Stimulated activated naive CD4-positive, alpha-beta T cell (primary cell): ENCODE results near the gene ADAM22.
A peak's percentile ranks its signal among the peaks of the same experiment; 100 is the strongest.

Experiments used
- DNase-seq, 6 experiments: peaks; one replicate each; lab custom pipeline; 2025; lab: John Stamatoyannopoulos, UW

Gene ADAM22

DNA sequence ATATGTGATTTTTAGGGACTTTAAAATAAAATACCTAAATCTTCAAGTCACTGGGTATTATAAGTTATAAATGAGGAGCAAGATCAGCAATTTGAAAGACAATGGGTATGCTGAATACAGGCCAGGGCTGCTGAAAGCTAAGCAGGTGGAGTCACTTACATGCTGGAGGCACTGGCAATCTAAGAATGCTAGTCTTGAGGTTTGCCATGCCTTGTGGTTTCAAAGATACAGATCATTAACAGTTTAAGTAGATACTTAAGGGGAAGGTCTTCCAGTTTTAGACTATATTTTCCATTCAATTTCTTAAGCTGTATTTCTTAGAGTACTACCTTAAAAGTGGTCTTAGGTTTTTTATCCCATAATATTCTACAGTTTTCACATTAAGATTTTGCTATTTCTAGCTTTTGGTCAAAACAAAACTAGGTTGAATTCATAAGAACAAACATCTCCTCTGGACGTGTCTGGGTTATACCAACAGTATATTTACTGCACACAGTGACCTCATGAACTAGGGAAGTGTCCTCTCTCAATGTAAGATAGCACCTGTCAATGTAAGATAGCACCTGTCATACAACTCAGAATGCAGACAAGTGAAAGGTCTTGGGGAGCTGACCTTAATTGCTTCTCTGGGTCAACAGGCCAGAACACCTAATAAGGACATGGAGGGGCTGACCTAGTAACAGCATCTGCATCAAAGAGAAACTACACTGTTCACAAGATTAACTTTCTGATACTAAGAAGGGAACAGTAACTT is 283.8 kb downstream of the ADAM22 start:
- peak in 2 of 6 experiments; percentile 3 to 11 for DNase-seq

DNA sequence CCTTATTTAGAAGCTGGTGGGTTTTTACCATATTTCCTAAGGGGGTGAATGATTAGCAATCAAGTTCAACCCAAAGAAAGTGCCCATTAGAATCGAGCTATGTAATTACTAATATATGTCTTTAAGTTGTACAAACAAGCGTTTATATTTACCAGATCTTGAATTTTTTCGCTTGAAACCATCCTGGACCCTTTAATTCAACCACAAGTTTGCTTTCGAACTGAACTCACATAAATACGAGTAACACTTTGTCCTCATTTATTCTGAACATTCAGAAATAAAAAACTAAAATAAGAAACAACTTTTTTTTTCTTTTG is 284.3 kb downstream of the ADAM22 start:
- DNase-seq, result no peak

DNA sequence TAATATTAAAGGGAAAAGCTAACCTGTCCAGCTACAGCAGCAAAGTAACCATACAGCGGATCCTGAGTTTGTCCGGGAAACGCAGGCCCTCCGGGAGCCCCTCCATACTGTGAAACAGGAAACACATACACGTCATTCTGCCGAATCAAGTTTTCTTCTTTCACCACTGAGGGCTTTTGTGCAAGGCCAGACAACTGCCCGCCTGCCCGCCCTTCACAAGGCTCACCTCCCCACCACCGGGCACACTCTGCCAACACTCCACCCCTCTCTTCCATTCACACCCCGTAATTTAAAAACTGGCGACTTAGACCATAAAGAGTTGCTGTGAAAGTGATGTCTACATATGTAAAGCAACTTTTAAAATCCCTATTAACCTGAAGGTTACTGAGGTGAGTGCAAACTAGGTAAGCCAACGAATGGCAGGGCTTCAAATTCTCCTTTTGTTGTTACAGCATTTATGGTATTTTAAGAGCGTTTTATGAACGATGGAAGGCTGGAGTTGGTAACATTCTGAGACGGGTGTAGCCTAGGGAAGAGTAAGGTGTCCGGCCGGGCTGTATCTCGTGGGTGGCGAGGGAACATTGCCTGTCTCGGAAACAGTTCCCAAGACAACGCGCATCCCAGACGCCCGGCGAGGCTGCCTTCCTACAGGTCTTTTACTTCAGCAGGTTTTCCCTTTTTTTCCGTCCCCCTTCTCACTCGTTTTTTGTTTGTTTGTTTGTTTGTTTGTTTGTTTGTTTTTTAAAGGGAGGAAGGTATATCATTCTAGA is 285.0 kb downstream of the ADAM22 start:
- peak in 5 of 6 experiments; percentile 3 to 37 (median 4) for DNase-seq

DNA sequence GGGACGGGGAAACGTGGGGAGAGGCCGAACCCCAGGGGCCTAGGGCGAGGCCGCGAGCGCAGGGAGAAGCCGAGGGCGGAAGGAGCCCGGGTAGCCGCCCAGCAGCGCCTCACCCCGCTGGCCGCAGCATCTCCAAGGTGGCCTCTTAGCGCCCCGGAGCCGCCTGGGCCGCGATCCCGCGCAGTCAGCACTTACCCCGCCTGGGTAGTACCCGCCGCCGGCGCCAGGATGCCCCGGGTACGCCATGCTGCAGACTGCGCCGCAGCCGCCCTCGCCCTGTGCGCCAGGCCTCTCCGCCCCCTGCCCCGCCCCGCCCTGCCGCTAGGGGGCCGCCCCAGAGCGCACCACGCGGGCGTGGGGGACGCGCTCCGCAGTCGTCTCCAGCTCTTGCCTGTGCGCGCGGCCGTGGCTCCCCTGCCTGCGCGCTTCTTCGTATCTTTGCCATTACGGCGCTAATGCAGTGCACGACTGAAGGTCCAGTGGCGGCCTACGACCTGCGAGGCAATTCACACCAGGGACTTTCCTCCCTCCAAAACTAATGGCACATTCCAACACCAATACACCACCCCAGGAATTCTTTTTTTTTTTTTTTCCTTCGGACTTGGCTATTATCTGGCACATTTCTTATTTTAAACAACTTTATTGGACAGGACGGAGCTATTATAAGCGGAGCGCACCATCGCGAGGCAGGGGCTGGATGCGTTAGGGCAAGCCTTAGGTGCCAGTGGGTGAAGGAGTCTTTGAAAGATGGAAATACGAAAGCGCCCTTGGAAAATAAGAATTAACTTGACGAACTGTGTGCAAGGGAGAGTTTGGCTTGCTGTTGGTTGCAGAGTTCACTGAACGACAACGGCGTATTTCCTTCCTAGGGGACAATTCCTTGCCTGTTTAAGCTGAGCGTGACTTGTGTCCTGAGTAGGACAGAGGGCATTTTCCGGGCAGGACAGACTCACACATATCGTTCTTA is 286.0 kb downstream of the ADAM22 start, which contains the start of gene SRI:
Gene SRI (minus strand): TSS at position 258 of the 967 bp plus-strand sequence. CDS start 12 bp downstream, at position 246.
- DNase-seq, result peak; percentile 80 to 92 (median 87)

DNA sequence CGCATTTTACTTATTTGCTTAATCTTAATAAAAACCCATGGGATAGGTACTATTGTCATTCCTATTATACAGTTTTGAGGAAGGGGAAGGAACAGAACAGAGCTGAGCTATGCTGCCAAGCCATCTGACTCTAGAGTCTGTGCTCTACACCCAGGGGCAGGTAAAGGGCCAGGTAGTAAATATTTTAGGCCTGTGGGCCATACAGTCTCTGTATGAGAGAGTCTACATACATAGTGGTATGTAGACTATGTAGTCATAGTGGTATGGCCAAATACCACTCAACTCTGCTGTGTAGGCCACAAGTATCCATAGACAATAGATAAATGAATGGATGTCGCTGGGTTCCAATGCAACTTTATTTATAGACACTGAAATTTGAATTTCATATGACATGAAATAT is 289.2 kb downstream of the ADAM22 start:
- DNase-seq, result no peak

DNA sequence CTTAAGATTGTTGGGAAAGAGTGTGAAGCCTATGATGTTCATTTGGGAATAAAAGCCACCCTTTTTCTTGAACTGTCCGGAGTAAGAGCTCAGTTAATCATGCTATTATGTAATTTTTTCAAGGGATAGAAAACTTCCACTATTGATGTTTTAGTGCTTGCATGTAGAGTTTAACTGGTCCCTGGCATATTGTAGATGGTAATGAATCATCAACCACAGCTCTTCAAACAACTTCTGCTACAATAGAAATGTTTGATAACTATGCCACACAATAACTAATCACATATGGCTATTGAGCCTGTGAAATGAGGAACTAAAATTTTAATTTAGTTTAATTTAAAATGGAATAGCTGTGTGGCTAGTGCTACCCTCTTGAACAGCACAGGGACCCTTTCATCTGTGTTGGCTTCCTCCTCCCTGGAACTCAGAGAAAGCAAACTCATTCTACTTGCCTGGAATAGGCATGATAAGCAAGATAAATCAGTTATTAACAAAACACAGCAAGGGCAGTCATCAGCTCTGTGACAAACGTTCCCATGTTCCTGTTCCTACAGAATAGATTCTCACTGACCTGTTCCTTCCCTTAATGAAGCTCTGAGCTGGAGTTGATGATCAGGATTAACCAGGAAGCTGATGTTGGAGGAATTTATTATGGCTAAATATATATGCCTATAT is 290.7 kb downstream of the ADAM22 start:
- DNase-seq, result no peak

DNA sequence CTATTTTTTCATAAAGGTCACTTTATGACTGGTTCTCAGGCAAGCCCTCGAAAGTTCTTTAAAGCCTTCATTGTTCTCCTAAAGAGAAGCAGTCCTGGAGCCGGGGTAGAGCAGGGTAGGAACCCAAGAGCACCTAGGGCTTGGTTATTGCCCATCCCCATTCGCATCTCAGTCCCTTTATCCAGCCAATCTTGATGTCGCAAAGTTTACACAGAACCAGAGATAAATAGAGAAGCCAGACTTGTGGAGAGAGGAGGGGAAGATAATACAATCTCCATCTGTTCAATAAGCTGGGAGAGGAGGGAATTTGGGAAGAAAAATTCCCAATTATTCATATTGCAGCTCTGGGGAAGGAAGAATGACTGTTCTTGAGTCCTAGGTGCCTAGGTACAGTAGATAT is 292.1 kb downstream of the ADAM22 start:
- no peak for DNase-seq

DNA sequence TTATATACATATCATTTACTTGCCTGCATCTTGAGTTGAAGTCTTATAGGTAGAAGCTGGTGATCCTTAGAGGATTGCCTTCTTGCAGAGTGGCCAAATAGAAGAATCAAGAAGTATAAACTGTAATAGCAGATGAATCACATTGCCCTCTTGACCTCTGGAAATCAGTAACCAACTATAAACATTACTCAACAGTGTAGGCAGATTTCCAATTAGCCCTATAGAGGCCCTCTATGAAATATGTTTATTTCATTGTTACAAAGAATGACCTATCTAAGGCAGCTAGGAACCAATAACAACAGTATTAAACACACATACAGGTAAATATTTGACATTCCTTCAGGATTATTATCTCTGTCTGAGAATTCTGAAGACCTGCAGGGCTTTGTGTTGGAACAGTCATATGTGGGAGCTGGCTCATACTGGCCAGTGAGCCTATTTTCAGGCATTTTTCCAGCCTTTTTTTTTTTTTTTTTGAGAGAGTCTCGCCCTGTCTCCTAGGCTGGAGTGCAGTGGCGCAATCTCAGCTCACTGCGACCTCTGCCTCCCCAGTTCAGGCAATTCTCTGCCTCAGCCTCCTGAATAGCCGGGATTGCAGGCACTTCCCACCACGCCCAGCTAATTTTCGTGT is 292.9 kb downstream of the ADAM22 start:
- DNase-seq, result no peak

DNA sequence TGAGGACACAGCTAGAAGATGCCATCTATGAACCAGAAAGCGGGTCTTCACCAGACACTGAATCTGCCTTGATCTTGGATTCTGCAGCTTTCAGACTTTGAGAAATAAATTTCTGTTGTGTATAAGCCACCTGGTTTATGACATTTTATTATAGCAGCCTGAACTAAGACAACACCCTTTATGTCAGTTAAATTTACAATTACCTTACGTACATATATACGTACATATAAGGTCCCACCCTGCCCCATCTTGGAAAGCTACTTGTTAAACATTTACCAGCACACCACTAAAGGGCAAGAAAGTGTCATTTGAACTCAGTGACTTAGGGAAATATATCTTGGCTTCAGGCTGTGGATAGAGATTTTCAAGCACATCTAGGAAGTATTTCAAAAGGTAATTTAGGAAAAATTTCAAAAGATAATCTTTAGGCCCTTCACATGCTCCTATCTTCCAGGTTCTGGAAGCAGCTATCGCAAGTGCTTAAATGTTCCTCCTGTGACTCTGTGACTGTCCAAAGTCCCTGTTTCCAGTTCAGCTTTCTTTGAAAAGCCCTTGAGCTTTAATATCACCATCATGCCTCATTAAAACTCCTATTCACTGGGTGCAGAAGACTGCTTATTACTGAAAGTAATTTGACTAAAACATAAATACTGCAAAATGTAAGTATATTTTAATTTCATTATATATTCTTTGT is 295.4 kb downstream of the ADAM22 start:
- no peak for DNase-seq

DNA sequence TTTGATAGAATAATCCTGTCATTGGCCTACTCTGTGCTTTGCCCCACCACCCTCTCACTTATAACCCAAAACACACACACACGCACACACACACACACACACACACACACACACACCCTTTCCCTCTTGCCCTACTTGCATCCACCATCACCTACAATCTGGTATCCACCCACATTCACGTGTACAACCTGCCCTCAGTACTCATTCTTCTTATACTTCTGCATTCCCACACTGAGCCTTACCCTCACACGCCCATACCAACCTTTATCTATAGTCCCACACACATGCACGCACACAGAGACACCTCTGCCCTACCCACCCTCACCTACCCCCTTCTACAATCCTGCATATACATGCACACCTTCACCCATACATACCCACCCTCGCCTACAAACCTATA is 296.6 kb downstream of the ADAM22 start:
- no peak for DNase-seq

DNA sequence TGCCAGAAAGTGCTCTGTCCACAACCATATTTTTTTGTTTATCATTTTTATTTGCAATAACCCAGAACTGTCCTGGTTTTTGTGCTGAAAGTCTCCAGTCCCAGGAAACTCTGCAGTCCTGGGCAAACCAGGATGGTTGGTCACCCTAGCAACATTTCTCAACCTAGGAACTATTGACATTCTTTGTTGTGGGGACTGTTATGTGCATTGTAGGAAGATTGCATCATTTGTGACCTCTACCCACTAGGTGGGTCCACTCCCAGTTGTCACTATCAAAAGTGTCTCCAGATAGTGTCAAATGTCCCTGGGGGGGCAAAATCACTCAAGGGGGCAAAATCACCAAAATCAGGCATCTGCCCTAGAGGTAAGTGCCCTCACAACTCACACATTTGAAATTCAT is 299.8 kb downstream of the ADAM22 start:
- no peak for DNase-seq

DNA sequence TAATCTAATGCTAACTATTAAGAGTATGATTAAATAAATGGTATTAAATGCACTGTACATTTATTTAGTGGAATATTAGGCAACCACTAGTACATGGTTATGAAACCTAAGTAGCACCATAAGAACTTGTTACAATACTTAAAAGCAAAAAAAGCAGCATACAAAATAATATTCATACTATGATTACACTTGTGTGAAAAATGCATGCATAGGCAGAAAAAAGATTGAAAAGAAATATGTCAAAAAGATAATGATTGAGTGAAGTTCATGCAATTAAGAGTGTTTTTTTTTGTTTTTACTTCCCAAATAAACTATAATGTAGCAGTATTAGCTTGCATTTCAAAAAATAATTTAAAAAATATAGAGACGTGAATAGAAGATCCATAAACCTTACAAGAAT is 305.8 kb downstream of the ADAM22 start:
- DNase-seq, result no peak

DNA sequence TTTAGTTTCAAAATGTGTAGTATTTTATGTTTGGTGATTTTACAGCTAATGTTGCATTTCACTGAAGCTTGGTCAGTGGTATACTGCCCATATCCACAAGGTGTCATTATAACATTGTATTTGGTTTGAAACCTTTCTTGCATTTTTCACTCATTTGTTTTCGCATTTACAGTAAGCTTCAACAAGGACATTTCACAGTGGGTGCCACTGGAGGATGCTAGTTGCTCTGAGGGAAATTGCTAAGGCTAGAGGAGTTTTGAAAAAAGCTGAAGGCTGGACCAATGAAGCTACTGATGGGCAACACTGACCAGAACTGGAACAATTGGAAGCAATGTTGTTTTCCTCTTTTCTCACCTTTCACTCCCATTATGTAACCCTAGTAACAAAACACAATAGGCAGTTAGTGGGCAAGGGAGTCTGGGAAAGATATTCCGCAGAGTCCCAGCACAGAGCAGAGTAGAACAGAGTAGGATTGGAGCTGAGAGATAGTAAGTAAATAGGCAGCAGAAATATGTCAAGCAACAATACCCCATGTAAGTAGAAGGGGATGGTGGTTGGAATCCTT is 309.4 kb downstream of the ADAM22 start:
- peak in 2 of 6 experiments; percentile 9 to 11 for DNase-seq

DNA sequence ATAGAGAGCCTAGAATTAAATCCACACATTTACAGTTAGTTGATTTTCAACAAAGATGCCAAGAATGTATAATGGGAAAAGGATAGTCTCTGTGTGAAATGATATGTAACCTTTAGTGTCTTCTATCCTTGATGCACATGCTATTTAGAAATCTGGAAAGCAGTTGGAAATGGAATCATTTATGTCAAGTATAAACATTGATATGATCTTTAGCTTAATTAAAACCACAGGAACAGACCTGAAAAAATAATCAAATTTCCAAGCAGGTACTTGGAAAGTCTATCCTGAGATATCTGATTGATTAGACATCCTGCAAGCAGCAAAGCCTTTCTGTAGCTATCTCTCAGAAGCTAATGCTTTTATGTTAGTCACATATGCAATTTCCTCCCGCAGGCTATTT is 310.2 kb downstream of the ADAM22 start:
- no peak for DNase-seq
